Left kidney (tissue), 8 donors: ENCODE measurements around the gene RSPRY1. TPM values are rescaled to one million over a fixed set of nuclear protein-coding genes. Genes with fewer than 3 reads are reported as not detected.
A peak's percentile ranks its signal among the peaks of the same experiment; 100 is the strongest.

Experiments used
- DNase-seq: peaks from one replicate; pipeline ENCODE4 v3.0.0-alpha.2; 2013
- long read RNA-seq, 8 donors: transcript quantifications; one replicate each; lab custom pipeline, GENCODE V29; 2026
- polyA plus RNA-seq: library from polyadenylated mRNA; unstranded; fragments of 120-200 nt; gene quantifications from one replicate; pipeline ENCODE4 v1.2.1, GENCODE V29; 2013; ENCODE audit not compliant: insufficient read length

RSPRY1 gene
- polyA plus RNA-seq = 51.7 TPM
- long read RNA-seq, donor 1, partial matches to known transcripts = 9 of 10 reads
- long read RNA-seq, donor 1, other reads (novel, unspliced or antisense) = 0 of 10 reads
- long read RNA-seq, donor 2, transcript RSPRY1-201 (15 exons, 3,547 nt) = major isoform, 5 of 54 reads
- long read RNA-seq, donor 2, partial matches to known transcripts = 48 of 54 reads
- long read RNA-seq, donor 2, other reads (novel, unspliced or antisense) = 0 of 54 reads
- long read RNA-seq, donor 3, transcript RSPRY1-201 (15 exons, 3,547 nt) = major isoform, 5 of 12 reads
- long read RNA-seq, donor 3, partial matches to known transcripts = 5 of 12 reads
- long read RNA-seq, donor 3, other reads (novel, unspliced or antisense) = 0 of 12 reads
- long read RNA-seq, donor 4 = 0 reads
- long read RNA-seq, donor 5, transcript RSPRY1-201 (15 exons, 3,547 nt) = major isoform, 8 of 63 reads
- long read RNA-seq, donor 5, partial matches to known transcripts = 55 of 63 reads
- long read RNA-seq, donor 5, other reads (novel, unspliced or antisense) = 0 of 63 reads
- long read RNA-seq, donor 6, partial matches to known transcripts = 0 of 4 reads
- long read RNA-seq, donor 6, other reads (novel, unspliced or antisense) = 0 of 4 reads
- long read RNA-seq, donor 7, partial matches to known transcripts = 13 of 19 reads
- long read RNA-seq, donor 7, other reads (novel, unspliced or antisense) = 0 of 19 reads
- long read RNA-seq, donor 8, partial matches to known transcripts = 0 of 5 reads
- long read RNA-seq, donor 8, other reads (novel, unspliced or antisense) = 0 of 5 reads

- DNase-seq = peak; percentile 99
Measured at GRCh38 chr16:57185945-57186871, at the start of gene RSPRY1, which contains the start of gene PSME3IP1. Gene RSPRY1, plus strand, starts transcription at chr16:57186329. Its CDS starts 18,330 bp downstream, at chr16:57204659. Gene PSME3IP1, minus strand, starts transcription at chr16:57186039. Its CDS starts 12,185 bp downstream, at chr16:57173854.

GRCh38 chr16:57137043-57137442 is 49.1 kb upstream of the RSPRY1 start:
- no peak for DNase-seq

GRCh38 chr16:57137566-57138273 is 48.4 kb upstream of the RSPRY1 start:
- no peak for DNase-seq

- no peak for DNase-seq
Measured at GRCh38 chr16:57138281-57138935, 47.7 kb upstream of the RSPRY1 start.

- DNase-seq = no peak
Measured at GRCh38 chr16:57140931-57141668, 45.0 kb upstream of the RSPRY1 start.

GRCh38 chr16:57141822-57142631 is 44.1 kb upstream of the RSPRY1 start:
- no peak for DNase-seq

- no peak for DNase-seq
Measured at GRCh38 chr16:57143149-57143921, 42.8 kb upstream of the RSPRY1 start.

- DNase-seq = no peak
Measured at GRCh38 chr16:57144027-57144426, 42.1 kb upstream of the RSPRY1 start.

GRCh38 chr16:57145046-57146021 is 40.8 kb upstream of the RSPRY1 start:
- DNase-seq = no peak

GRCh38 chr16:57146040-57146647 is 40.0 kb upstream of the RSPRY1 start:
- DNase-seq = no peak

- no peak for DNase-seq
Measured at GRCh38 chr16:57146735-57147134, 39.4 kb upstream of the RSPRY1 start.

- DNase-seq = peak; percentile 41
Measured at GRCh38 chr16:57147381-57148221, 38.5 kb upstream of the RSPRY1 start.

- no peak for DNase-seq
Measured at GRCh38 chr16:57148481-57148880, 37.6 kb upstream of the RSPRY1 start.

- no peak for DNase-seq
Measured at GRCh38 chr16:57149391-57149790, 36.7 kb upstream of the RSPRY1 start.

GRCh38 chr16:57150682-57151330 is 35.3 kb upstream of the RSPRY1 start:
- no peak for DNase-seq
